ENCODE data around the gene DIS3L. TPM values are rescaled to one million over a fixed set of nuclear protein-coding genes. Genes with fewer than 3 reads are reported as not detected.
"Not testable (repeated sequence)": the region's sequence is repeated elsewhere in the genome, so short reads cannot be mapped to it uniquely, and the experiment has no call there.

DIS3L gene
- polyA plus RNA-seq (ENCODE audit: insufficient read length in 4 of 4): 10 to 100 TPM; 33.8 to 43.8 (median 38.2) TPM

DNA sequence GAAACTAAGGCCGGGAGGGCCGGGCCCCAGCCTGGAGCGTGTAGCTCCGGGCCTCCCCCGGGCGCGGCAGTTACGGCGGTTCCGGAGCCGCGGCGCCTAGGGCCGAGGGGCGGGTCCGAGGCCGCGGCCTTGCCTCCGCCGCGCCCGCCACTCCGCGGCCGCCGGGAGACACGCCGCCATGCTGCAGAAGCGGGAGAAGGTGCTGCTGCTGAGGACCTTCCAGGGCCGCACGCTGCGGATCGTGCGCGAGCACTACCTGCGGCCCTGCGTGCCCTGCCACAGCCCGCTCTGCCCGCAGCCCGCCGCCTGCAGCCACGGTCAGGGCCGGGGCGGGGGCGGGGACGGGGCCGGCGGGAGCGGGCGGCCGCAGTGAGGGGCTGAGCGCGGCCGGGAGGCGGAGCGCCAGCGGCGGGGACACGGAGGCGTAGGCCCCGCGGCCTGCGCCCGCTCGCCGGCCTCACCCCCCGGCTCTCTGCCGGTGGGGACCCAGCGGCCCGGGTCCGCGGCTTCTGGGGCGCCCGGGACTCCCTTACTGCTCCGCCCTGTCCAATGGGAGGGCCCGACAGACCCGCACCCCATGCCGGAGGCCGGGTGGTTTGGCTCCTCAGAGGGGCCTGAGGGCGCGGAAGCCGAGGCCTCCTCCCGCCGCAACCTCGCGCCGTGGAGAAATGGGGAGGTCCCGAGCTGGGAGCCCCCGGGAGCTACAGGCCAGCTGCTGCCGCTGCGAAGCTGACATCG is at the start of gene DIS3L:
Gene DIS3L (plus strand): TSS at position 150 of the 738 bp plus-strand sequence. CDS start 29 bp downstream, at position 179.
- DNase-seq (ENCODE audit: low read depth in 4 of 4, low spot score in 3 of 4): no peak

DNA sequence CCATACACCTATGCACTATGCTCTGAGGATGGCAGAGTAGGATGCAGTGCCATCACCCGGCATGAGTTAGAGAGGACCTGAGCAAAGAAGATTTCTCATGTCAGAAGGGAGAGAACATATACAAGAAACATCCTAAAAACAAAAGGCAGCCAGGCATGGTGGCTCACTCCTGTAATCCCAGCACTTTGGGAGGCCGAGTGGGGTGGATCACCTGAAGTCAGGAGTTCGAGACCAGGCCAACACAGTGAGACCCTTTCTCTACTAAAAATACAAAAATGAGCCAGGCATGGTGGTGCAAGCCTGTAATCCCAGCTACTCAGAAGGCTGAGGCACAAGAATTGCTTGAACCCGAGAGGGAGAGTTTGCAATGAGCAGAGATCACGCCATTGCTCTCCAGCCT is 47.5 kb upstream of the DIS3L start:
- DNase-seq (ENCODE audit: low read depth in 4 of 4, low spot score in 3 of 4): not testable (repeated sequence)

DNA sequence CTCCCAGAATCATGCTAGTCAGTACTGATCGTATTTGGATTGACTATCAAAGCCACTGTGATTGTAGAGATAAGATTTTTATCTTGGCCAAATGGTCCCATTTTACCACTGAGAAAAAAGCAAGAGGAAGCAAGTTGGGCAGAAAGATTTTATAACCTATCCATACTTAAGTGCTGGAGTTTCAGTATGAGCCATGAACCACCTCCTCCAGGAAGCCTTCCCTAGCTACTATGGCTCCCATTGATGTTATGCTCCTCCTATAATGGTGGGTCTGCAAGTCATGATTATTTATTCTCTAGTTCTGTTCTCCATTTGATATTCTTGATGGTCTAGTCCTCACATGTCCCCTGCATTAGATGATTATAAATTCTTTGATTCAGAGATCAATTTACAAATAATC is 46.4 kb upstream of the DIS3L start:
- no peak for DNase-seq (ENCODE audit: low read depth in 4 of 4, low spot score in 3 of 4)

DNA sequence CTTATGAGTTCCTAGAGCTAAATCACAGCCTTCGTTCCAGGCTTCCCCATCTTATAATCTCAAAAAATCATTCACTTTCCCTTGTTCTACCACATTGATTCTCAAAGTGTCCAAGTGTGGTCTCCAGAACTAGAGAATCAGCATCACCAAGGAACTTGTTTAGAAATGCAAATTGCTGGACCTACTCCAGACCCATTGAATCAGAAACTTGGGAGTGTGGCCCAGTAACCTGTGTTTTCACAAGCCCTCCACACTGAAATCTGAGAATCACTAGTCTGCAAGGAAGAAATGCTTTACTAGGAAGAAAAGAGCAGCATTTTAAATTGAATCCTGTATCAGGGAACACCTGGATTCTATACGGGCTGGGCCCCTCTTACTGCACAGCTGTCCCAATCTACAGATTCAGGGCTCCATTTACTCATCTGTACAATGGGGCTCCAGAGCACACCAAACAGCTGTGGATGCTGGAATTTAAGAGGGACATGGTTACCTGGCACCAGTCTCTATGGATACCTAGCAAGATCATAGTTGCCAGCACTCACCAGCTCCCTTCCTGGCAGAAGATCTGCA is 43.7 kb upstream of the DIS3L start:
- no peak for DNase-seq (ENCODE audit: low read depth in 4 of 4, low spot score in 3 of 4)

DNA sequence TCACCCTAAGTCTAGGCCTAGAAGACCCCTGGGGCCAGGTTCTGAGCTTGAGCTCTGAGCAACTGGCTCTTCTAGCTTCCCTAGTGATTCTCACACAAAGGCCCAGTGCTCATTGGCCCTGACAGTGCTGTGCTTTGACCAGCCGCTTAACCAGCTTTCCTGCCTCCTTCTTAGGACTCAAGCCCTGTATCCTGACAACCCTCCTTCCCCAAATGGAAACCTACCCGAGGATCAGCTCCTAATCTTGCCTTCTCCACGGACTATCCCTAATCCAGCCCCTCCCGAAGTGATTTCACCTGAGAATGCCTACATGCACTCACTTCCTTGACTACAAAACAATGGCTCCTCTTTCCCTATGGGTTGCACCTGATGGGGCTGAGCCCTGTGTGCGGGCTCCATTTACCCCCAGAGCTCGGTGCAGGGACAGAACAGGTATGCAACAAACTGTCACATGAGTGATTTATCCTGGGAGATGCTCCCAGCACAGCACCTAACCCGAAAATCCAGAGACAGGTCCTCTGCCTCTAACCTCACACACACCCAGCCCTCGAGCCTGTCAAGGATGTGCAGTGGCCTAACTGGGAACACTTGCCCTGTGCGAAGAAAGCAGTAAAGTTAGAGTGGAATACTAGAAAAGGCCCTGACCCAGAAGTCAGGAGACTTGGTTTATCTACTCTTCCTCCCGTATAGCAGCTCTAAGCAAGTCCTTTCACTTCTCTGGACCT is 42.1 kb upstream of the DIS3L start:
- DNase-seq (ENCODE audit: low read depth in 4 of 4, low spot score in 3 of 4): no peak

DNA sequence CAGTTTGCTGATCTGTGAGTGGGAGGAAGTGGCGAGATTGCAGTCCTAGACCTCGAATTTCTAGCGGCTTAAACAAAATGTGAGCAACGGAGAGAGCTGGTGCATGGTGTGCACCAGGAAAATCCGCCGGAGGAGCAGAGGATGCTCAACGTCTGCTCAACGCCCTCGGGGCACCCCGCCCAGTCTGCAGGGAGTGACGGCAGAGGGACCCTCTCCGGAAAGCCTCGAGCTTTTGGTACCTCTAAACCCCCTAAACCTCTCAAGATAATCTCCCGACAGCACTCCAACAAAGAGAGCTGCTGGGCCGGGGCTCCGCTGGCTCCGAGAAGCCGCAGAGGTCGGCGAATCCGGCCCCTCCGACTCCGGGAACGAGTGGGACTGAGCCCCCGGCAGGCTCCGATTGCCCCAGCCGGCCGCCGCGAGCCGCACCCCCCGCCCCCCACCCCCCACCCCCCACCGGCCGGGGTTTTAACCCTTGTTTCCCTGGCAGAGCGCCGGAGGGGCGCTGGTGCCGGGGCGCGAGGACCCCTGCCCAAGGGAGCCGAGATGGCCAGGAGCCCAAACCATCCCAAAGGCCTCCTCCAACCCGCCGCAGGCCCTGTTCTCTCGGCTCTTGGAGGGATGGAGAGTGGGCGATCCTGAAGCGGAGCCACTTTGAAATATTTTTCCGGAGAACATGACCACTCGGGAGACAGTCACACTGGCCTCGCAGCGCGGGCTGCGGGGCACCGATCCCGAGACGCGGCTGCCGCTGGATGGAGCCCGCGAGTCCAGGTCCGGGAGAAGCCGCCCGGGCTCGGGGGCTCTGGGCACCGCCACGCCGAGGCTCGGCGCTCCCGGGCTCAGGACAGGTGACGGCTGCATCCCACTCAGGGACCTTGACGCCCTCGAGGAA is 41.3 kb upstream of the DIS3L start:
- DNase-seq (ENCODE audit: low read depth in 4 of 4, low spot score in 3 of 4): peak in 2 of 4 donors; percentile 39 to 45

DNA sequence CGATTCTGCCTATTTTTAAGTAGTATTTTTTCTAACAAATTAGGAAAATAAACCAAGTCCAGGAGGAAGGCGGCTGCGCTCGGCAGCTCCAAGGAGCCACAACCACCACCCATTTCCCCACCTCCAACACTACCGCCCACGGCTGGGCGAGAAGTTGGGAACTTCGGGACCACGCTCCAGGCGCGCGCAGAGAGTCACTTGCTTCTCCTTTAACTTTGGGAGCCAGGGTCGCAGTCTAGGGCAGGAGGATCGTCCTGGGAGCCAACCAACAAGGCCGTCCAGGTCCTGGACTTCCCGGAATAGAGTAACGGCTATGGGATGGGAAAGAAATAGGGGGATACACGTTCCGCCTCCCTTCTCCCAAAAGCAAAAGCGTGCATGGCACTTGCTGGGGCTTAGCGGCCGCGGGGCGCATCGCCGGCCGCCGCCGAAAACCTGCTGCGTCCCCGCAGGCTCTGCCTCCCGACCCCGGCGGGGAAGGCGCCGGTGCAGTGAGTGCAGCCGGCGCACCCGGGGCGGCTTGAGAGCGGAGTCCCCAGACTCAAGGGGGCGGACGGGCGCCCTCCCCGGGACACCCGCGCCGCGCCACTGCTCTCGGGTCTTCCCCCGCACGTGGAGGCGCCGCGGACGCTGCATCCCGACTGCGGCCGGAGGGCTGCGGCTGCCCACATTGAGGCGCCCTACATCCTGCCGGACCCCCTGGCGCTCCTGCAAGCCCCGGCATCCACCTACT is 40.5 kb upstream of the DIS3L start:
- DNase-seq (ENCODE audit: low read depth in 4 of 4, low spot score in 3 of 4): no peak

DNA sequence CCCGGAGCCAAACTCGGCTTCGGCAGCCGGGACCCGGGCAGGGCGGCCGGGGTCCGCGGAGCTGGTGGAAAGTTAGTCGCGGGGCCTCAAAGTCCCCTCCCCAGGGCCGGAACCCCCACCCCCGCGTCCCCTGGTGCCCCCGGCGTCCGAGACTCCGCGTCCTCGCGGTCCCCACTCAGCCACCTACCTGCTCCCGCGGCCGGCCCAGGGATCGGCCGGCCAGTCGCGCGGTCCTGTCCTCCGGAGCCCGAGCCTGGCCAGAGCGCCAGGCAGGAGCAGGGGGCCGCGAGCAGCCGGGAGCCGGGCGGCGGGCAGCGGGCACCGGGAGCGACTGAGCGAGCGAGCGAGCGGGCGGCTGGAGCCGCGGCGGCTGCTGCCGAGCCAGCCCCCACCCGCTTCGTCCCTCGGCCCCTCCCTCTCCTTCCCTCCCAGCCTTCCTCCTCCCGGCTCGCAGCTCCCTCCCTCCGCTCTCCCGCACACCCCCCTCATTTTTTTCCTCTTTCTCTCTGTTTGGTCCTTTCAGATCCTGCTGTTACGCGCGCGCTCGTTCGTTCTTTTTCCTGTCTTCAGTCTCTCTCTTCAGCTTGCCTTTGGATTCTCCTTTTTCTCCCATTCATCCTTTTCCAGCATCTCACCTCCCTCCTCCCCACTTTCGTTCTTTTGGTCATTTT is 39.8 kb upstream of the DIS3L start, which contains the start of gene MEGF11:
Gene MEGF11 (minus strand): TSS at position 333 of the 671 bp plus-strand sequence. CDS start 125,347 bp downstream, outside the sequence.
- no peak for DNase-seq (ENCODE audit: low read depth in 4 of 4, low spot score in 3 of 4)

DNA sequence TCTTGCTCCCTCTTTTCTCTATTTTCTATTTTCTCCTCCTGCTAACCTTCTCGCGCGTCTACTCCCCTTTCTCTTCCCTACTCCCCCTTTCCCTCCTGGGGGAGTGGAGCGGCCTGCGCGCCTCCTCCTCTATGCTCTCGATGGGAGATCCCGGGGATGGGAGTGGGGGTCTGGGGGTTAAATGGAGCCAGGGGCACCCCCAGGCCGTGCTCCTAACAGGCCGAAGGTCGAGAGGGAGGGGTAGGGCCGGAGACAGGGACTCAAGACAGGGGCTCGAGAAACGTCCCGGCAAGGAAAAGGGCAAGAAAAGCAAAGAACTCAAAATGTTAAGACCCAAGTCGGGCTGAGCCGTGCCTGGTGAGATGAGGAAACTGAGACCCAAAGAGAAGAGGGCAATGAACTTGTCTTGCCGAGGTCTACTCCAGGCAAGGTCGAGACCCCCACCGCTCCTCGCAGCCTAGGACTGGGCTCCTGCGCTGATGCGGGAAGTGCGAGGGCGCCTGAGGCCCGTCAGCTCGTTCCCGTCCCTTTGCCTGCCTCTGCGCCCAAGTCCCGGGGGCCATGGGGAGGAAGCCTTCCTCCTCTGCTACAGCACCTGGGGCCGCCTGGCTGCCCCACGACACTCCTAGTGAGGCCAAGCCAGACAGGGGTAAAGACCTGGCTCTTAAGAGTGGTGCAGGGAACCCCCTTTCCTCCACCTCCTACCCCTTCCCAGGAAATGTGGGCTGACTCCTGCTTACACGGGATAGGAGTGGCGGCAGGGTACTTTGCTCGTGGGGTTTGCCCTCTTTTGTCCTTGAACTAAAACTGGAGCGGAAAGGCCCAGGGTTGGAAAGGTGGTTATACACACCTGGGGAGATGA is 39.0 kb upstream of the DIS3L start:
- DNase-seq (ENCODE audit: low read depth in 4 of 4, low spot score in 3 of 4): no peak

DNA sequence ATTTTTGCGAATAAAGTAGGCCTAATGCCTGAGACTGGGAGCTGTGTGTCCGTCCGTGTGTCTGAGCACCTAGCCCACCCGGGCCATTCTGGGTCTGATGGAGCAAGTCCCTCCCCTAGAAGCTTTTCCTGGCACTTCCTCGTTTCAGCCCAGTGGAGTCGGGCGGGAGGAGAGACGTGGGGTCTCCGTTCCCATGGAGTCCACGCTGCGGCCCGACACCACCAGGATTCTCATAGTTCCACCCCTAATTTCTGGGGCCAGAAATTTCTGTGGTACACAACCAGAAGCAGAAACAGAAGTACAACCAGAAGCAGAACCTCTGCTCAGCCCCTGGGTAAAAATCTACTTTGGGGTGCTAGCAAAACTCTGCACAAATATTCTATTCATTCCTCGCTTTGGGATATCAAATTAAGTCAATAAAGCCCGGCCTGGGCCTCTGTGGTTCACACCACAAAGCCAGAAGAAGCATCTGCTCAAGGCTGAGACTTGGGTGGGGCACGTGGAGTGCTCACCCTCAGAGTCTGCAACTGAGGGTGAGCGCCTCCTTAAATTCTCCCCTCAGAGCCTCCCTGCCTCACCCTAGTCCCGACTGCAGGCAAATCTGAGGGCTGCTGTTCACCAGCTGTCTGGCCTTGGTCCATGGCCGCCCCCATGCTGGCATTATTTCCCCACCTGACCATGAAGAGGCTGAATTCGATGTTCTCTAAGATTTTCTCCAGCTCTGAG is 38.3 kb upstream of the DIS3L start:
- DNase-seq (ENCODE audit: low read depth in 4 of 4, low spot score in 3 of 4): no peak

DNA sequence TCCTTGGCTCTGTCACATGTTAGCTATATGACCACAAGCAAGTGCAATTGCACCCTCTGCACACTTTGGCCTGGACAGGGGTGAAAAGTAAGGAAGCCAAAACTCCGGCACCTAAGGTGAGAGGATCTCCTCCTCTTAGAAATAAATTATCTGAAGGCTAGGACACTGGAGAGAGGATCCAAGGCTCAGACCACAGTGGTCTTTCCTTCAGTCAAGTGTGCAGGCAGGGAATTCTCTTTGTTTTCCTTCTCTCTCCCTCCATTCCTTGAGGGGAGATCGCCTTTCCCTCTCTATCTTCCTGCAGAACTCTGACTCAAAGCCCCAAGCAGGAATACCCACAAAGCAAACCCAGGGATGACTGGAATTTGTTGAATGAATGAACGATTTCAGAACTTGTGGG is 36.7 kb upstream of the DIS3L start:
- DNase-seq (ENCODE audit: low read depth in 4 of 4, low spot score in 3 of 4): no peak

DNA sequence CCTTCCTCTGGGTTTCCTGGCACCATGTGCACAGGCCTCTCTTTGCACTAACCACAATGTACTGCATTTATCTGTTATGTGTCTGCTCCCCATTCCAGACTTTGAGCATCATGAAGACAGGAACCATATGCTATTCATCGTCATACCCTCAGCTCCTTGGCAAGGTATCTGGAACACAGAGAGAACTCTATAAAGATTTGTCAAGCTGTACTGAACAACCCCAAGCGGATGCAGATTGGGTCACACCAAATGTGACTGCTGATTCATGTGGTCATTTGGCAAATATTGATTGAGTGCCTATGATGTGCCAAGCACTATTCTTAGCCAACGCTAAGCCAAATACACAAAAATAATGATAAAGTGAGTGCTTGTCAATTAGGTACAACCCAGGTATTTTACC is 32.3 kb upstream of the DIS3L start:
- no peak for DNase-seq (ENCODE audit: low read depth in 4 of 4, low spot score in 3 of 4)

DNA sequence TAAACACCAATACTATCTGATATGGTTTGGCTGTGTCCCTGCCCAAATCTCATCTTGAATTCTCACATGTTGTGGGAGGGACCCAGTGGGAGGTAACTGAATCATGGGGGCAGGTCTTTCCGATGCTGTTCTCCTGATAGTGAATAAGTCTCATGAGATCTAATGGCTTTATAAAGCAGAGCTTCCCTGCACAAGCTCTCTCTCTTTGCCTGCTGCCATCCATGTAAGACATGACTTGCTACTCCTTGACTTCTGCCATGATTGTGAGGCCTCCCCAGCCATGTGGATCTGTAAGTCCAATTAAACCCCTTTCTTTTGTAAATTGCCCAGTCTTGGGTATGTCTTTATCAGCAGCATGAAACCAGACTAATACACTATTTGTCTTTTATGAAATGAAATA is 30.5 kb upstream of the DIS3L start:
- DNase-seq (ENCODE audit: low read depth in 4 of 4, low spot score in 3 of 4): not testable (repeated sequence)

DNA sequence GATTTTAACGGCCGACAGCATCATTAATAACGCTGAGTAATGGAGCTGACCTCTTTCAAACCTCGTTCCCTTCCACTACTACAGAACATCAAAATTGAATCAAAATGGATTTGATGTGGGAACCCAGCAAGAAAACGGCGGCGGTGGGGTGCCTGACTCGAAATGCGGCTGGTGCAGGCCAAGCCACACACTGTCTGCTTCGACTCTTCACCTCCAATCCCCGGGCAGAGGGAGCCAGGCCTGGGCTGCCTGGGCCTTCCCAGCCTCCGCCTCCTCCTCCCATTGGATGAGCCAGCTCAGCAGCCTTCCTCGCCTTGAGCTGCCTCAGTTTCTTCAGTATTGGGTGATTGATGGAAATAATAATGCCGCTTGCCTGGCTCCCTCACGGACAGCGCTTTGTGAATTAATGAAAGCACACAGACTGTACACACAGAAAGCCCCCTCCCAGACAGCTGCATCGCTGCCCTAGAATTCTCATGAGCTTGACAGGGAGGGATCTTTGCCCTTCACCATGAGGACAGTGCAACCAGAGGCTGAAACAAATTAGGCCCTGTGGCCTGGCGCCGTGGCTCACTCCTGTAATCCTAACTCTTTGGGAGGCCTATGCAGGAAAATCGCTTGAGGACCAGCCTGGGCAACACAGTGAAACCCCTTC is 28.4 kb upstream of the DIS3L start:
- DNase-seq (ENCODE audit: low read depth in 4 of 4, low spot score in 3 of 4): no peak

DNA sequence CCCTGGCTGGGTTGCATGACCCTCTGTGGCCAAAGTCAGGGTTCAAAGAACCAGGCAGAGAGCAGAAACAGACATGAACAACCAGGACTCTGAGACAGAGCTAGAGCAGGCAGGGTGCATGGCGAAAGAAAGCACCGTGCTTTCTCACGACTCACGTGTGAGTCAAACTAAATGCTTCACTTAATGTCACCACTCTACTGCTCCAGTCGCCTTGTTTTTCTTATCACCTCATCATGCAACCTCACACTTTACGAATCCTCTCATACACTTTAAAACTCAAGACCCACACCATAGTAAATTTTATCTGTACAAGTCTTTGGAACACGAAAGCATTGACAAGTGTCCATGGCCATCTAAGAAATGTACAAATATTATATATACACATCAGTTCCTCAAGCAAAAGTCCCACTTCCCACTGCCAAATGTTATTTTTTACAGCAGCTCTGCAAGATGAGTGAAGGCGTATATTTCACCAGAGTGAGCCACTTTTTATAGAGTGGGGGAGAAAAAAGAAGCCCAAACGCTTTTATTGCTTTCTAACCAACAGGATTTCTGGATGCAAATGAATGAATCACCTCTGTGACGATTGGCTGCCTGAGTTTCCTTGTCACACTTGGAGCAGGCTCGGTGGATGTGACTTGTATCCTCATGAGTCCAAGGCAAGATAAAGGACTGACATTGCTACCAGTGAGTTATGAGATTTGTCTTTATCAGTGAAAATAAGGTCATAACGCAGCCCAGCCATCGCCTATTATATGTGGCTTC is 23.9 kb upstream of the DIS3L start:
- DNase-seq (ENCODE audit: low read depth in 4 of 4, low spot score in 3 of 4): no peak

DNA sequence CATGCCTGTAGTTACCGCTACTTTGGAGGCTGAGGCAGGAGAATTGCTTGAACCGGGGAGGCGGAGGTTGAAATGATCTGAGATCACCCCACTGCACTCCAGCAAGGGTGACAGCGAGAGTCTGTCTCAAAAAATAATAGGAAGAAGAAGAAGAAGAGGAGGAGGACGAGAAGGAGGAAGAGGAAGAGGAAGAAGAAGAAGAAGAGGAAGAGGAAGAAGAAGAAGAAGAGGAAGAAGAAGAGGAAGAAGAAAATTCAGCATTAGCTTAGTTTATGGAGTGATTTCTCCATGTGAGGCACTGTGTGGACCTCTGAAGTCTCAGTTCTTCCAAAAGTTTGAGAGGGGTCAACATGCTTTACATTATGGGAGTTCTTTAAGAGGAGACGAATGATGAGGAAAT is 22.4 kb upstream of the DIS3L start:
- DNase-seq (ENCODE audit: low read depth in 4 of 4, low spot score in 3 of 4): no peak

DNA sequence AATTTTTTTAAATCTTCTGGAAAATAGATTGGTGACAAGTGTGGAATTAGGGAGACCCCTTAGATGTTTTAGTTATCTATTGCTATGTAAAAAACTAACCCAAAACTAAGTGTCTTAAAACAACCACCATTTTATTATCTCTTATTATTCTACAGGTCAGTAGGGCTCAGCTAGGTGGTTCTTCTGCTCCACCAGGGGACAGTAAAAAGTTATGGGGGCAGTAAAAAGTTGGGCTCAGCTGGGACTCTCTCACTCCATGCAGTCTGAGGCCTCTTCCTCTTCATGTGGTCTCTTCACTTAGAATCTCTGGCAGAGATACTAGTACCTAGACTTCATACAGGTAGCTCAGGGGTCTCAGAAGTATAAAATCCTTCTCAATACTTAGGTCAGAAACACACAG is 18.0 kb upstream of the DIS3L start:
- DNase-seq (ENCODE audit: low read depth in 4 of 4, low spot score in 3 of 4): no peak
